Cortex of kidney (tissue), 1 donor: ENCODE measurements around the gene CFAP300.

ENCODE experiments used
- DNase-seq: peaks from one replicate; lab custom pipeline; 2025; lab: John Stamatoyannopoulos, UW

Gene CFAP300

GRCh38 chr11:102047305-102047924 lies at the start of gene CFAP300:
TSS of gene CFAP300 (plus strand) at chr11:102047437. CDS start at chr11:102047471, 34 bp downstream.
- no peak for DNase-seq

GRCh38 chr11:102001657-102002338 lies 45.4 kb upstream of the CFAP300 start:
- DNase-seq, result no peak

- DNase-seq, result no peak
Observed at GRCh38 chr11:102004220-102004619, 43.0 kb upstream of the CFAP300 start.

GRCh38 chr11:102005306-102005705 lies 41.9 kb upstream of the CFAP300 start:
- DNase-seq, result no peak

- DNase-seq, result no peak
Observed at GRCh38 chr11:102006835-102007566, 40.2 kb upstream of the CFAP300 start.

DNA sequence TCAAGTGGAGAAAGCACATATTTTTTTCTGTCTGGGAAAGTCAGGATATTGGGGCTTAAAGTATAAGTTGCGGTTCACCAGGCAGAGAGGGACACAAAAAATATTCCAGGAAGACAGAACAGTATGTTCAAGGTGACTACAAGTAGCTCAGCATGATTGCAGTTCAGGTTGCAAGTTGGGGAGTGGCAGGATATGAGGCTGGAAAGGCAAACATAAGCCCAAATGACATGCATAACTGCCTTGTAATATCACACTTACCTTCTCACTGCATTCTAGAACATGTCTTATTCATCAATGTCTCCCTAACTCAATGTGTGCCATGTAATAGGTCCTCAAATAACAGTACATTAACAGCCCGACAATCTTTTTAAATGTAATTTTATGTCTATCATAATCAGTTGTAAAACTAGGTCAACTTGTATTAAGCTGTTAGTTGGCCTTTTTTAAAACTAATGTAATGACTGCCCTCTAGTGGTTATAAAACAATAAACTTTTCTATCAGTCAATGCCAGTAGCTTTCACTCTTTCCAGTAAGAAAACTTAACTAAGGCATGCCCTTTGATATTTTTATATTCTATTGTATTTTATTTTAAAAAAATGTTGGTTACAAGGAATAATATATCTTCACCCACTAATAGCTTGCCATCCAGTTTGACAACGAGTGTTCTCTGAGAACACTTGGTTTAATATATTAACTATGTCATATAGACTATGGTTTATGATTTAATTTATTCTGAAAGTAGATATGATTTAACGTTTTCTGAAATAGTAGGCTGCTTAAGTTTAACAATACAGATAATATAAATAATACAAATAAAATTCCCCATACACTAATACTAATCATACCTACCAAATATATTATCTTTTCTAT lies 39.4 kb upstream of the CFAP300 start:
- DNase-seq, result no peak

- DNase-seq, result no peak
Observed at GRCh38 chr11:102010776-102011494, 36.3 kb upstream of the CFAP300 start.

DNA sequence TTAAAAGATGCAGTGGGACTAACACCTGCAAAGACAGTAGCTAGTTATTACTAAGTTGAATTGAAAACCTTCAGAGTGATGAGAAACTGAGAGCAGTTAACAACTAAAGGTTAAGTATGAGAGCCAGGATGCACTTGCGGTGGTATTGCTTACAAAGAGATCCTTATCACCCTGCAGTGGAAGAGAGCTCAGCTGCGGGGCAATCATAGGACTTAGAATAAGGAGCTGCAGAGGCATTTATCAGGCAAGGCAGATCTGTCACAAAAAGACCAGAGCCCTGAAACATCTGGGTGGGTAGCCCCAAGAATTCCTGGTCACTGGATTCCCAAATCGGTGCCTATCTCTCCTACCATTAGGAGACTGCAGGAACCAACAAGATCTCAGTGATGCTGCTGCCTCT lies 34.3 kb upstream of the CFAP300 start:
- no peak for DNase-seq

- DNase-seq, result no peak
Observed at GRCh38 chr11:102014756-102015155, 32.5 kb upstream of the CFAP300 start.

DNA sequence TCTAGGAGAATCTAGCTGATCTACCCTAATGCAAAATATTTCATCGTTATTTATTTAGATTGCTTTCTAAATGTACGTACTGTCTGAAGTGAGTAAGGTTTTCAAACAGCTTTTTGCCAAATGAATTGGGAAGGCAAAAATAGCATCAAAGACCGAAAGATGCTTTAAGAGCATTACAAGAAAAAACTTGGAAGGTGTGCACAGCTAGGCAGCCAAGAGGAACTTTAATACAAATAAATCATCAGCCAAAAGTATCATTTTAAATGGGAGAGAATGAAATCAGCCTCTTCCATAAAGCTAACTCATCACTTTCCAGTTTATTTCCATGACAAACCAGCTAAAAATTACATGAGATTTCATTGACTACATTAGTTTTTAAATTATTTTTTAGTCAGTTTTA lies 30.2 kb upstream of the CFAP300 start:
- no peak for DNase-seq

DNA sequence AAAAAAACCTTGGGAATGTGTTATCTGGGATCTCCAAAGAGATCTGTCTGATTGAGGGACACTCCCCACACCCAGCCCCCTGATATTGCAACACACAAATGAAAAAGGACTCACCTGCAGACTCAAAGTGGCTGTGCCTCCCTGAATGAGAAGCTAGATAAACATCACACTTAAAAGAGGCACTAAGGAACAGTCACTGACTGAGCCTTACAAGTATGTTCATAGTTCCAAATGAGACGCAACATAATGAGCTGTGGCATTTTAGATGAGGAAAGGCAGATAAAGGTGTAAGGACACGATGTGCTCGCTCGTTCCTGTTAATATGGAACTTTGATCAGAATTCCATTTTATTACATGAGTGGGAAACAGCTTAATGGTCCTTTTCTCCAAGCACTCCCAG lies 21.0 kb upstream of the CFAP300 start:
- no peak for DNase-seq

GRCh38 chr11:102026959-102027358 lies 20.3 kb upstream of the CFAP300 start:
- DNase-seq, result no peak

GRCh38 chr11:102036757-102037156 lies 10.5 kb upstream of the CFAP300 start:
- DNase-seq, result no peak

GRCh38 chr11:102046841-102047240 lies 396 bp upstream of the CFAP300 start:
- no peak for DNase-seq

DNA sequence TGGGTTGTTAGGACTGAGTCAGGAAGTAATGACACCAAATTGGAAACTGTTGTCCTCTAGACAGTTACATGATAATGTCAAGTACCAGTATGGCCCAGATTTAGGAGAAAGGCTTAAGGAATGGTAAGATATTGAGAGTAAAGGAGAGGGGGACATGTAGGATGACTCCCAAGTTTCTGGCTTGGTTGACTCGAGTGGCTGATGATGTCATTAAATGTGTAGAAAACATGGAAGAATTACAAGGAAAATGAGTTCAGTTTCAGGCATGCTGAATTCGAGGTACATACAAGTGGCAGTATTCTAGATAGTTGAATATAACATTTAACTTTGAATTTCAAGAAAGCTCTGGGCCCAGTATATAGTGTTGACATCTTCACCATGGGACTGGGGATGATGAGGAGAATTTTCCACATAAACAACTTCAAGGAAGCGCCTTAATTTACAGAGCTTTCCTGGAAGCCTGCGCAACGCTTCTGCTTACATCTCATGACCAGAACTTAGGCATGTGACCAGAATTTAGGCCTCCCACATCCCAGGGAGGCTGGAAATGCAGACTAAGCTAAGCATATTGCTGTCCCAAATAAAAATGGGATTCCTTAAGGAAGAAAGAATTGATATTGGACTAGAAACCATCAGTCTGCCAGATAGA lies 3.8 kb downstream of the CFAP300 start:
- DNase-seq, result no peak

DNA sequence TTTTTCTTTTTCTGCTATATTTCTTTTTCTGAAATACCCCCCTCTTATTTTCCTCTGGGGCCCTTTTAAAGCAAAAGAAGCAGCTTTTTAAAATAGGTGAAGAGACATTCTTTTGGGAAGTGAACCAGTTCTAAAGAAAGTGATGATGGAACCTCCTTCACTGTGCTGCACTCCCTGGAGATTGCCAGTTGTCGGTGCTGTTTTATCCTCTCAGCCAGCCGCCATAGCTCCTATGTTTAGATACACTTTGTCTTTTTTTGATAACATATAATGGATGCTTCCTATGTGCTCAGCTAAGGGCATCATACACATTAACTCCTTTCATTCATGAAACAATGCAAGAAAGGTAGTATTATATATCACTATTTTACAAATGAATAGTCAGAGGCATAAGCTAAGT lies 14.0 kb downstream of the CFAP300 start:
- no peak for DNase-seq

- no peak for DNase-seq
Observed at GRCh38 chr11:102062106-102062505, 14.9 kb downstream of the CFAP300 start.

- DNase-seq, result no peak
Observed at GRCh38 chr11:102064316-102064715, 17.1 kb downstream of the CFAP300 start.

- DNase-seq, result no peak
Observed at GRCh38 chr11:102070766-102071165, 23.5 kb downstream of the CFAP300 start.

DNA sequence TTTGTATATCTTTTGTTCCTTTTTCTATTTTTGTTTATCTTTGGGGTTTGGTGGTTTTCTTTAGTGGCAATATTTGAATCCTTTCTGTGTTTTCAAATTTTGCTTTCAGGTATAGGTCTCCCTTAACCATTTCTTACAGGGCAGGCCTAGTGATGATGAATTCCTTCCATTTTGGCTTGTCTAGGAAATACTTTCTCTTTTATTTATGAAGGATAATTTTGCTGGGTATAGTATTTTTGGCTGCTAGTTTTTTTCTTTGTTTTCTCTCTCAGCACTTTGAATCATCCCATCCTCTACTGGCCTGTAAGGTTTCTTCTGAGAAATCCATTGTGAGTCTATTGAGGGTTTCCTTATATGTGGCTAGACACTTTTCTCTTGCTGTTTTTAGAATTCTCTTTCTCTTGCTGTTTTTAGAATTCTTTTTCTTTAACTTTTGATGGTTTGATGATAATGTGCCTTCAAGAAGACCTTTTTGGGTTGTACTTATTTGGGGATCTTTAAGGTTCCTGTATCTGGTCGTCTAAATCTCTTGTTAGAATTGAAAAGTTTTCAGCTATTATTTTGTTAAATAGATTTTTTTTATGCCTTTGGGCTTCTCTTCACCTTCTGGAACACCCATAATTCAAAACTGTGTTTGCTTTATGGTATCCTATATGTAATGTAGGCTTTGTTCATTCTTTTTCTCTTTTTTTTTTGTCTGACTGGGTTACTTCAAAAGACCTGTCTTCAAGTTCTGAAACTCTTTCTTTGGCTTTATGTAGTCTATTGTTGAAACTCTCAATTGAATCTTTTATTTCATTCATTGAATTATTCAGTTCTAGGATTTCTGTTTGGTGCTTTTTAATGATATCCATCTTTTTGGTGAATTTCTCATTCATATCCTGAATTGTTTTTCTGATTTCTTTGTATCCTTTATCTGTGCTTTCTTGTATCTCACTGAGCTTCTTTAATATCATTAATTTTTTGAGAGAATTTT lies 24.5 kb downstream of the CFAP300 start:
- DNase-seq, result no peak
